ENCODE results near the gene KIF26B.
"Not testable (repeated sequence)": the region's sequence is repeated elsewhere in the genome, so short reads cannot be mapped to it uniquely, and the experiment has no call there.

The KIF26B gene

DNA sequence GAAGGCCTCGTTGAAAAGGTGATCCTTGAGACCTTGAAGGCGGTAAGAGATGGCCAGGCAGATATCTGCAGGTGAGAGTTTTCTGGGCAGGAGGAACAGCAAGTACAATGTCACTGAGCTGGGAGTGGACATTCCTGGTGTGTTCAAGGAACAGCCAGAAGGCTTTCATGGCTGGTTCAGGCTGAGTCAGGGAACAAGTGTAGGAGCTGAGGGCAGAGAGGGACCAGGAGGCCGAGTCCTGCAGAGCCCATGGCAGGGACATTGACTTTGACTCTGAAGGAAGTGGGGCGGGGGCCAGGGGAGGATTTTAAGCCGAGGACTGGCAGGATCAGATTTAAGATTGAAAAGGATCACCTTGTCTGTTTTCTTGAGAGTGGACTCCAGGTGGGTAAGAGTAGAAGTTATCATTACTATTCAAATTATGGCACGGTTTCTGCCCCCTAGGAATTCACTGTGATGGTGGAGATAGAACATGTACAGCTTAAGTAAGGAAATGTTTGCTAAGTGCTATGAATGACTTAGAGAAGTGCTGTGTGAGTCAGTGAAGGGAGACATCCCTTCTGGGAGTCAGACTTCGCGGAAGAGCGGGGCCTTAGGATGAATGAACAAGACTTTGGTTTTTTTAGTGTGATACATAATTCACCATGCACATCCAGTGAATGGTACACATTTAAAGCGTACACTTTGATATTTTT, 202.3 kb downstream of the KIF26B start:
- DNase-seq (ENCODE audit: low read depth in 2 of 2), result no peak

DNA sequence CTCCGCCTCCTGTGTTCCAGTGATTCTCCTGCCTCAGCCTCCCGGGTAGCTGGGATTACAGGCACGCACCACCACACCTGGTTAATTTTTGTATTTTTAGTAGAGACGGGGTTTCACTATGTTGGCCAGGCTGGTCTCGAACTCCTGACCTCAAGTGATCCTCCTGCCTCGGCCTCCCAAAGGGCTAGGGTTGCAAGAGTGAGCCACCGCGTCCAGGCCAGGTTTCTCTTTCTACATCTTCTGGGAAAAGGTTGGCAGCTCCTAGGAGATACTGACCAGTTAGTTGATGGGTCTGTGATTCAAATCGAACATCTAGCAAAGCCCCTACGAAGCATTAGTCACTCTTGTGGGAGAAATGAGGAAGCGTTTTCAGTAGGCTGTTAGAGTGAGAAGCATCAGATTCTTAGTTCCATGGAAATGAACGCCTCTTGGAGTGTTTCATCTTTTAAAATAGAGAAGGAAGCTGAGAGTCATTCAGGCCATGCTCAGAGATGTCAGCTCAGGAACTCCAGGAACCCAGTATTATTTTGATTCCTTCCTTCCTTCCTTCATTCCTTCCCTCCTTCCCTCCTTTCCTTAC, 204.4 kb downstream of the KIF26B start:
- not testable (repeated sequence) for DNase-seq (ENCODE audit: low read depth in 2 of 2)

DNA sequence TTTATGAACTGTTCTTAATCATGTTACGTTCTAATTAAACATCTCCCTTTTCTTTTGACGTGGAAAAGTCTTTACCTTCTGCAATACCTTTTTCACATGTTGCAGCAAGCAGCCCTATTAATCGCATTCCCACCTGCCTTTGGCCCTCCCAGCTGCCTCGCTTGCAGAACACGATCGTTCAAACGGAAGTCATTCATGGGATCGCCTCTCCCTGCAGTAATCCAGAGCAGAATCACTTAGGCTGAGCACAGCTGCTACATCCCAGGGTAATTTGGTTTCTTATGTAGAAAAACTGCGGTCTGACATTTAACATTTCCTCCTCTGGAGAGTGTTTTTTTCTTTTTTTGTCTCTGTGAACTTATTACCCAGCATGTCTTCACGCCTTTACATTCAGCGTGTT, 206.3 kb downstream of the KIF26B start:
- DNase-seq (ENCODE audit: low read depth in 2 of 2), result no peak

DNA sequence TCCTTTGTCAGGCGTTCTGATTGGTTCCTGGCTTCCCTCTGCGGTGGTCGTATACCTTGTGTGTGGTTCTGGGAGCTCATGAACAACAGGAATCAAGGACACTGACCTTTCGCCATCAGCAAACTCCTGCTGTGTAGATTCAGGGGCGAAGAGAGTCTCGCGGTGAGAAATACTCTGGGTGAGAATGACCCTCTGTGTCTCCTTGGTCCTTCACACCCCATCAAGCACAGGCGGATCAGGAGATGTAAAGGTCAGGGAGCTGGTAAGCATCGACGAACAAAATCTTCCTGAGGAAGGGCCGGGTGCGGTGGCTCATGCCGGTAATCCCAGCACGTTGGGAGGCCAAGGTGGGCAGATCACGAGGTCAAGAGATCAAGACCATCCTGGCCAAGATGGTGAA, 207.2 kb downstream of the KIF26B start:
- no peak for DNase-seq (ENCODE audit: low read depth in 2 of 2)

DNA sequence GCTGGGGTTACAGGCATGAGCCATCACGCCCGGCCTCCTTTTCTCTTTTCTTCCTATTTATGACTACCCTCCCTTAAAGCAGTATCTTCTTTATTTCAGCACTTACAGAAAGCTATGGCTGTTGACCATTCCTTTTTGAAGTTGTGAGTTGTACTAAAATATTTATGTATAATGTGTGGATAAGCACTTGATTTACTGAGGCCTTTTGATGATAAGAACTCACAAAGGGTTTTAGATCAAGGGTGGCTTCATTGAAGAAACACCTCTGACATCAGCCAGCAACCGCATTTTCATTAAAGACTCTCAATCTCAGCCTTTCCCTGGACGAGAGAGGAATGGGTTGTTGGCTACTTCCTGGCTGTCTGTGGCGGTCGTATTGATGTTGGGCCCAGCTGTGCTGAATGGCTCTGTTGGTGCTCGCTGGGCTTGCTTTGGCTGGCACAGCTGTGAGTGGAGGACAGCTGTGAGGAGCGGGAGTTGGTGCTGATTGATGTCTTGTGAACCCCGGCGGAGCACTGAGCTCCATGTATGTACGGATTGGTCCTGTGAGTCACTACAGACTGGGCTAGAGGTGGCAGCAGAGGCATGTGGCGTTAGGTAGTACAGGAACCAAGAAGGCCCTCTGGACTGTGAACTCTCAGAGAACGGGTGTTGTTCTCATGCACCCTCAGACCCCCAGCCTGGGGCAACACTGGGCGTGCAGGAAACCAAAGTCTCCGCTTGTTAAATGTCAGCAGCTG, 208.8 kb downstream of the KIF26B start:
- no peak for DNase-seq (ENCODE audit: low read depth in 2 of 2)

DNA sequence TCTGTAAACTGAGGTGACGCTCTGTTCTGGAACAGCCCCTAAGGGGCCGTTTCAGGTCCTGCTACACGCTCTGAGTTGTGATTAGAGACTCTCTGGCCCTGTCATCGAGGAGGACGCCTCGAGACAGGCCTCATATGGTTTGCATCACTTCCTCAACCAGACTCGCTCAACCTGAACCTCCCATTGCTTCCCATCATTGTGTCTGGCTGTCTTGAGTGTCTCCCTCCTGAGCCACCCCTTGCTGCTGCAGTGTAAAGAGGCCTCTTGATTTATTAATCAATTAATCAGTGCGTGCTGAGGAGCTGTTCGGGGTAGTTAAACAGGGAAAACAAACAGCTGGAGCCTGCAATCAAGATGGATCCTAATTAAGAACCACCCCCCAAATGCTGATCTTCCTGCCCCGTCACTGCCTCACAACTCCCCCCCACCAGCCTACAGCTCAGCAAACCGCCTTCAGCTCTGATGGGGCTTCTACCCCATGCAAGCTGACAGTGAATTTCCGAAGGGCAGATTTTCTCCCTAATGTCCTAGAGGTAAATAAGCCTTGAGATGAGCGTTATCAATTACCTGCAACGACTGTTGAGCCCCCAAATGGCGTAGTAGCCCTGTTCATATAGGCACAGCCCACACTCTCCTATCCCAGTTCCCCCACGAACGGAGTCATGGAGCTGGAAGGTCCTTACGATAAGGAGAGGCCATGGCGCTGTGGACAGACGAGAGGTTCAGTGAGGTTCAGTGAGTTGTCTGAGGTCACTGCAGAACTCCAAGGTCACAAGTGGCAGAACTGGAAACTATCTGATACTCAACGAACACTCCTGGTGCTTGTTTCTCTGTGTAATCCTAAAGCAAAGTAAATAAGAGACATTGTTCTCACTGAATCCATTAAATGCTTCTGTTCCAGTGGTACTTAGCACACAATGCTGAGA, 210.6 kb downstream of the KIF26B start:
- DNase-seq (ENCODE audit: low read depth in 2 of 2), result no peak

DNA sequence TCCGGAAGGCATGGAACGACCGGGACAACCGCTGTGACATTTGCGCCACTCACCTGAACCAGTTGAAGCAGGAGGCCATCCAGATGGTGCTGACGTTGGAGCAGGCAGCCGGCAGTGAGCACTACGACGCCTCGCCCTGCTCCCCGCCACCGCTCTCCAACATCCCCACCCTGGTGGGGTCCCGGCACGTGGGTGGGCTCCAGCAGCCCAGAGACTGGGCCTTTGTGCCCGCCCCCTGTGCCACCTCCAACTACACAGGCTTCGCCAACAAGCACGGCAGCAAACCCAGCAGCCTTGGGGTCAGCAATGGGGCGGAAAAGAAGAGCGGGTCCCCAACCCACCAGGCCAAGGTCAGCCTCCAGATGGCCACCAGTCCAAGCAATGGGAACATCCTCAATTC, 212.1 kb downstream of the KIF26B start:
- DNase-seq (ENCODE audit: low read depth in 2 of 2), result no peak

DNA sequence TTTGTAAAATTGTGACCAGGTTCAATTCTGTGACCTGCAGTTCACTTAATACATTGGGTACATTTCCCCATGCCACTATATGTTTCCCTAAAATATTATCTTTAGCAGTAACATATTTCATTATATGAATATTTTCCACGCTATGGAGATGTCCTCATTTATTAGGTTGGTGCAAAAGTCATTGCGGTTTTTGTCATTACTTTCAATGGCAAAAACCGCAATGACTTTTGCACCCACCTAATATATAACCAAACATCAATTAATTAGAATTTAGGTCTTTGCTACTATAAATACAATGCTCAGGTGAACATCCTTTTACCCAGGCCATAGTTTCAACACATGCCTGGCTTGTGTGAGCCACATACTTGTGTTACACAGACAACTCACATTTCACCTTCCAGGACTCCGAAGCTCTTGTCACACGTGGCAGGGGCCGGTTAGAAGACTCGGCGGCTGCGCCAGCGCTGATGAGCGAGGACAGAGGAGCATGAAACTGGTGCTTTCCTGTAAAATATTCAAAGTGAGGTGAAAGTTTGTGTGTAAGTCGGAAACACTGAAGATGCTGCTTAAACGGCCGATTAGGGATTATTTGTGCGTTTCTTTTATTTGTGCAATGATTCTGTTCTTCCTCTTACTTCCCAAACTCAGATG, 215.5 kb downstream of the KIF26B start:
- no peak for DNase-seq (ENCODE audit: low read depth in 2 of 2)

DNA sequence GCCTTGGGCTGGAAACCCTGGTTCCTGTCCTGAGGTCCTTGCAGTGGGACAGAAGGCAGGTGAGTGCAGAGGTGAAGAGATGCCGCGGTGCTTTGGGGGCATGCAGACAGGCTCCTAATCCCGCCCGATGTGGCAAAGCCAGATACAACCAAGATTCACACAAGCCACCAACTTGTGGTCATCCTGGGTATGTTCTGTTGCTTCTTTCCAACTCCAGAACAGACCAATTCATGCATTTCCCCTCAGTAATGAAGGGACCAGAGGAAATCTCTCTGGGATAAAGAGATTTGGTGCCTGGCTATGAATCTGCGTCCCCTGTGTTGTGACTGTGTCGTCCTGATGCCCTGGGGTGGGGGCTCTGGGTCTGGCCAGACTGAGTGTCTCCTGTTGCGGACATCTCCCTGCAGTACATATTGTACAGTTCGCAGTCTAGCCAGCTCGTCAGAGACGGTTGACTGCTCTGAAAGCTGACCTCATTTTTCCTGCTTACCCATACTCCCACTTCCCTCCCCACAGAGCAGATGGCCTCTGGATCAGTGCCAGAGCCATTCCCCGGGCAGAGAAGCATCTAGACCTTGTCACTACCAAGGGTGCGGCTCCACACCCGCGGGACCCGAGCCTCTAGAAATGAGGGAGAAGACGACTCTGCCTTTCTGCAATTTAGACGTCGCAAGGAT, 216.3 kb downstream of the KIF26B start:
- no peak for DNase-seq (ENCODE audit: low read depth in 2 of 2)

DNA sequence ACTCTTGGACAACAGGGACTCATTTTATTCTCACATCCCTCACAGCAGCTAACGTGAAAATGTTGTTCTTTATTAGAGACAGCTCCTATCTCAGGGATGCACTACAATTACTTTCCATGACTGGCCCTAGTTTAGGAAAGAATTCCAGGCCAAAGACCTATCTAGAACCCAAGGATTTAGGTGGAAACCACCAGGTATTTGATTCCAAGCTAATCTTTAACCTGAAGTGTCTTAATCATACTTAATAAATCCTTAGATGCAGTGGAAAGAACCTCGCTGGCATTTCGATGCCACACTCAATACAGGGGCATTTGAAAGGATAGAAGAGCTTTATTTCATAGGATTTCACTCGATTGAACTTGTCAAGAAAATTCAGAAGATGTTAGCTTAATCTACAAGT, 218.3 kb downstream of the KIF26B start:
- no peak for DNase-seq (ENCODE audit: low read depth in 2 of 2)

DNA sequence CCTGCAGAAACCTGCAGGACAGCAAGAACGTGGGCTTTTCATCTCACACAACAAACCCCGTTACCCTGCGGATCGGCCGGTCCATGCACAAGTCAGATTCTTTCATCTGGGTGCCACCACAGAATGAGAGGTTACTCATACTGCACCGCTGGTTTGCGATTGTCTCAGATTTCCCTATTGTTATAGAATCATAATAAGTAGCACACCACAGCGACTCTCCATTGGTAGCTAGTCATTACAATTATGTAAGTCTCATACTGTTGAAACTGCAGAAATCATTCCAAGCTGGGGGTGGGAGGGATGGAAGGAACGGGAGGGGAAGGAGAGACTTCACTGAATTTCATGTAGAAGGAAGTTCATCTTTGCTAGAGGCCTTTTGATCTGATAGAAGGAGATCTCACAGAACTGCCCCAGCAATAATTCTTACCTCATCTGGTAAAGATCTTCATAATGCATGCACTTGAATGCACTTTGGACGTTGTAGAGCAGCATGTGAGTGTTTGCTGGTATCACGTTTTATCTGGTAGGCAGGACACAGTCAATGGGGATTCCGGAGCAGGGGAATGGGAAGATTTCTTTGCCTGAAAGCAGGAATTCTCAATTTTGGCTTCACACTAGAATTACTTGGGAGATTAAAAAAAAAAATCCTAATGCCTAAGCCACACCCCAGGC, 221.1 kb downstream of the KIF26B start:
- no peak for DNase-seq (ENCODE audit: low read depth in 2 of 2)

DNA sequence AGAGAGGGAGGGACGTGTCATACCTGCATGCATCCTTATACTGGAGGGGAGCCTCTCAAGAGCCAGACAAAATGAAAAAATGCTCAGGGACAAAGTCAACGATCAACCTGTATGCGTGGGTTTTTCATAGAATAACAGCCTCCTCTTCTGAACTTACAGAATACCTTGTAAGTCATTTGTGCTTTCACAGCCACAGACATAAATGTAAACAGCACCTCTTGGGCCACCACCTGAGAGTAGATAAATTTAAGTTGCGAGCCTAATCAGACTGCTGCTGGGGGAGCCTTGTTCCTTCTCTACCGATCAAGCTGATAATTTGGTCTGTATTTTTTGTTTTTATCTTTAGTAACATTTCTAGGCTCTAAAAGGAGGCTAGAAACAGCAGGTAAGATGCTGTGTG, 223.1 kb downstream of the KIF26B start:
- DNase-seq (ENCODE audit: low read depth in 2 of 2), result no peak

DNA sequence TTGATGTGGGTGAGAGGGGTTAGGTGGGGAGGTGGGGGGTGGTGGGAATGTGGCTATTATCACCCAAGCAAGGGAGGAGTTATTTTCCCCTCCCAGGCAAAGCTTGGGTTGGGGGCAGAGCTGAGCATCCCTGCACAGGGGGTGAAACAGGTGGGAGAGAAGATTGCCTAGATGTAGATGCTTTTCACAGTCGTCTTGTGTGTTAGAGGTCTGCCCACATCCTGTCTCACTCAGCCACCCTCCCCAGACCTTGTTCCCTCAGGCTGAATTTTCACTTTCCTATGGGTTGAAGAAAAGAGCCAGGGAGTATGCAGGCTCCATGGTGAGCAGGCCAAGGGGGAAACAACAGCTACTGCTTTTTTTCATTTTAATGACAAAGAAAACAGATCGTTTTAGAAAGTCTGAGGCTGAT, 223.5 kb downstream of the KIF26B start:
- DNase-seq (ENCODE audit: low read depth in 2 of 2), result no peak

DNA sequence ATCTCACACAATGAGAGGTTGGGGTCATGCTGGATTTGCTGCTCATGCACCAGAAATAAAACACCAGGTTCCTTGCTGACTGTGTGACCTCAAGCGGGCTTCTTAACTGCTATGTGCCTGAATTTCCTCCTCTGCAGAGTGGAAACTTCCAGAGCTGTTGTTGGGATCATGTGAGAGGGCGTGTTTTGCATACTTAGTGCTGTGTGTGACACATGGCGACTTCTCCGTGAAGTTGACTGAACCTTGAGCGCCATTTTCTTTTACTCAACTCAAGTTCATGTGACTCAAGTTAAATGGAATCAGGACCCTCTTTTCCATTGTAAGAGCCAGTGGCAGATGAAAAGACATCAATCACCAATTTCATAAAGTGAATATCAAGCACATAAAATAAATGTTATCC, 224.0 kb downstream of the KIF26B start:
- no peak for DNase-seq (ENCODE audit: low read depth in 2 of 2)

DNA sequence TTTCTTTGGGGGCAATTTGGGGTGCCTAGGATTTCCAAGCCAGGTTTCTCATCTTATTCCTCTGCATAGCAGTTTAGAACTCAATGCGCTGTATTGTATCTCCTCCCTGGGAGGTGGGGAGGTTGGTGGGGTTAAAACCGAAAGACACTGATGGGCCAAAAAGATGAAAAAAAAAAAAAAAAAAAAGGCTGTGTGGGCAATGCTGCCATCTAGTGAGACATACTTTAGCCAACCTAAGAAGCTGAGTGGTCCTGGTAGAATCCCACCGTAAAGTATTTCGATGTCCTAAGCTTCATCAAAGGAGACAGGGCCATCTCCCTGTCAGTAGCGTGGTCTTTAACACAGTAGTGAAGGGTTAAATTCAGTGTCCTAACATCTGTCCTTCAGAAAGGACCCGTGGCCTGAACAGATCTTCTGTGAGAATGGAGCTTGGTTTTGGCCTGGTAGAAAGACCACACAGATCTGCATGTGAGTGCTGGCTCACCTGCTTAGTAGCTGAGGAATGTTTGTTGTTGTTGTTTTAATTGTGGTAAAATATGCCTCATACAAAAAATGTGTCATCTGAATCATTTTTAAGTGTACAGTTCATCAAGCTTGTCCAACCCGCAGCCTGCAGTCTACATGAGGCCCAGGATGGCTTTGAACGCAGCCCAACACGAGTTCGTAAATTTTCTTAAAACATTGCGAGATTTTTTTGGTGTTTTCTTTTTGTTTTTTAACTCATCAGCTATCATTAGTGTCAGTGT, 226.2 kb downstream of the KIF26B start:
- DNase-seq (ENCODE audit: low read depth in 2 of 2), result no peak

DNA sequence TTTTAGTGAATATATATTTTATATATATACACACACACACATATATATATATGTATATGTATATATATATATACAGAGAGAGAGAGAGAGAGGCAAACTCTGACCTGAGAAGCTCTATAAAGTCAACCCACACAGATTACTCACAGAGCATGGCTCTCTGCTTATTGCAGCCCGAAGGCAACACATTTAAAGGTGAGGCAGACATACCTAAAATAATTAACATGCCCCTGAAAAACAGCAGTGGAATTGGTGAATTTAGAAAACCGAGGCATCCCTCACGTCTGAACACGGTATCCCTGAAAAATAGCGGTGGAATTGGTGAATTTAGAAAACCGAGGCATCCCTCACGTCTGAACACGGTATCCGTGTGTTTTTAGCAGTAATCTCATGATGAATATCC, 228.2 kb downstream of the KIF26B start:
- no peak for DNase-seq (ENCODE audit: low read depth in 2 of 2)

DNA sequence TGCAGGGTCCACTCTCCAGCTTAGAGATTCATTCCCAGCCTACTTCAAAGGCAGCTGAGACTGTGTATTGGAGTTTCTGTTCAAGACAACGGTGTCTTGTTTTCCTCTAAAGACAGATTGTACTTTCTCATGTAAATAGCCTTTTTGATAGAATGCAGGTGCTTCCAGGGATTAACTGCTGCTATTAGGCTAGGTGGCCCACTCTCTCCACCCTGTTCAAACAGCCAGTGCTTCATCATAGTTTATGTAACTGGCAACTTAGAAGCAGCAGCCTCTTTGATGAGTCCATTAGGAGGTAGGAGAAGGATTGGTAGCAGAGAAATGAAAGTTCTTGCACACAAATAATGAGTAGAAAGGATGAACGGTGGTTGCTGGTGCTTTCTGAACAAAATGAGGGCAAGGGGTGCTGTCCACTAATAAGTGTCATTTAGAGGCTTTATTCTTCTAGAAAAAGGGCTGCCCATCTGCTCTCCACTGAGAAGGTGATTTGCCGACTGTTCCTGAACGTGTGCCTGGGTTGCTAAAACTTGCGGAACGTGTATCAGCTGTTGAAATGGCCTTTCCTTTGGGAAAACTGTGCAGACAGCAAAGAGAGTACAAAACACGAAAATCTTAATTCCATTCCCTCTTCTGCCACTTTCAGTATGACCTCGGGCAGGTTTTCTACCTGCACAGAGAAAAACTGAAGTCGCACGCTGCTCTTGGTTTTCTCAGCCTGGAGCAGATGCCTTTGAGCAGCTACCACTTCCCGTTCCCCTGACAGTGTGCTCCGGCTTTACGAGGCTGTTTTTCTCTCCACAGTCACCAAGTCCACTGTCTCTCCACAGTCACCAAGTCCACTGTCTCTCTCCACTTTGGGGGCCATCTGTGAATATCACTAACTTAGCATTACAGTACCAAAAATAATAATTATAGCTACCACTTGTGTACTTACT, 228.9 kb downstream of the KIF26B start:
- no peak for DNase-seq (ENCODE audit: low read depth in 2 of 2)

DNA sequence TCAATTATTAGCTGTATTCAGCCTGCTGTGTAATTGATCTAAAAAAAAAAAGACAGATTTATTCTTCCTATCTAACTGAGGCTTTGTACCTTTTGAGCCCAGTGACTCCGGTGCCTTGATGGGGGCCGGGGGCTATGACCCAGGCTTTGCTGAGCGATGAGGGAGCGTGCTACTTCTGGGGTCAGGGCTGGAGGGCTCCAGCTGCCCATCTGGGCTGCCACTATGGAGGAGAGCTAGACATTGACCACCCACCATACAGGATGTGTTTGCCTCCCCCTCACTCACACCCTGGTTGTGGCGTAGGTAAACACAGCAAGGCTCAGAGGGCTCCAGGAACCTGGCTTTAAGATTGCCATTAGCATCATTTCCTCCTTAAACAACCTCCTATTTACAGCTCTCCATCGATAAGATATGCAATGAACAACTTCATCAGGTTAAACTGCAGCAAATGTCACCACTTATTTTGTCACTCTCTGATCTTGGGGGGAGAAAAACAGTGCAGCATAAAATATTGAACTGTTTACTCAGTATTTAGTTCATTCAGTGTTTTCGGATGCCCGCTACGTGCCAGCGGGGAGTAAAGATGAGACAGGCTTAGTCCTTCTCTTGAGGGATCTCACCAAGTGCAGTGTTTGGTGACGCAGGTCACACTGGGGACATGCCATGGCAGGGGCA, 231.6 kb downstream of the KIF26B start:
- DNase-seq (ENCODE audit: low read depth in 2 of 2), result no peak

Data from stimulated activated CD4-positive, alpha-beta T cell treated with anti-CD3 and anti-CD28 coated beads, Interleukin-1b, Interleukin-23, amount 100 ng/mL, for 4 hours (primary cell).